SK-N-SH treated with all-trans-retinoic acid at 6 μM for 48 hours (cell line): ENCODE data around the gene ZKSCAN8.

ENCODE experiments used
- ARNTL ChIP-seq: fragments of 450-650 bp; formaldehyde crosslinking; IDR thresholded peaks from 2 replicates; pipeline ENCODE4 v1.5.0; 2020; ENCODE audit warnings: low read depth, mild to moderate bottlenecking, moderate library complexity, borderline replicate concordance
- BACH2 ChIP-seq: fragments of 250-450 bp; sonication (Bioruptor Pico); IDR thresholded peaks from 2 replicates; pipeline ENCODE4 v1.9.0; 2021; ENCODE audit warnings: mild to moderate bottlenecking, borderline replicate concordance
- OSR1 ChIP-seq: fragments of 250-450 bp; sonication (Bioruptor Pico); IDR thresholded peaks from 2 replicates; pipeline ENCODE4 v1.8.0; 2022; ENCODE audit warnings: moderate library complexity, mild to moderate bottlenecking, inconsistent platforms
- RARB ChIP-seq: fragments of 250-450 bp; sonication (Bioruptor Pico); IDR thresholded peaks from 2 replicates; pipeline ENCODE4 v1.8.0; 2021; ENCODE audit warnings: mild to moderate bottlenecking, moderate library complexity
- ZFP3 ChIP-seq: fragments of 250-450 bp; sonication (Bioruptor Pico); IDR thresholded peaks from 2 replicates; pipeline ENCODE4 v1.5.0; 2020; ENCODE audit warnings: mild to moderate bottlenecking, moderate library complexity
- ZFP30 ChIP-seq: fragments of 450-650 bp; formaldehyde crosslinking; IDR thresholded peaks from 2 replicates; pipeline ENCODE4 v1.5.0; 2022; ENCODE audit warnings: mild to moderate bottlenecking, moderate library complexity
- TF ChIP-seq, protein P1 (sequence below): fragments of 250-450 bp; sonication (Bioruptor Pico); IDR thresholded peaks from 2 replicates; pipeline ENCODE4 v1.5.1; 2020; ENCODE audit warnings: low read depth, mild to moderate bottlenecking, moderate library complexity
- TF ChIP-seq, protein P2 (sequence below): fragments of 250-450 bp; sonication (Bioruptor Pico); IDR thresholded peaks from 2 replicates; pipeline ENCODE4 v1.8.0; 2020; ENCODE audit warnings: mild to moderate bottlenecking, moderate library complexity, borderline replicate concordance
- TF ChIP-seq, protein P3 (sequence below): fragments of 250-450 bp; sonication (Bioruptor Pico); IDR thresholded peaks from 2 replicates; pipeline ENCODE4 v1.5.0; 2020; ENCODE audit warnings: mild to moderate bottlenecking, moderate library complexity

DNA sequence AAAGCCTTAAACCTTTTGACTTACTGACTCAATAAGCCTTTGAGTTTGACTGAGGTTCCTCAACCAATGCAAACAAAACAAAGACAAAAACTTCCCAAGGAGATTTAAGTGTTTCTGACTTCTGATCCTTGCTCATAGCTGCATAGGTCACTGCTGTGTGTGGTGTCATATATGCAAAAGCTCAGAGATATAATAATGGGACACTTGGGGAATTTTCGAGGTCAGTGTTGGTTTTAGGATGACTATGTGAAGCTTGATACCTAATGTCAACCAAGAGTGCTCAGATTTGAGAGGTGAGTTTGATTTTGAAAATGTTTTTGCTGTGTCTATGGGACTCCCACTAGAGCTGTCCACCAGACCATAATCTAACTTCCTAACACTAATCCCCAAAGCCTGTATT is 26.2 kb downstream of the ZKSCAN8 start:
- TF ChIP-seq BACH2 (CRISPR knock-in tag) (no peak), RARB (no peak), ZFP3 (no peak), ARNTL (no peak), ZFP30 (CRISPR knock-in tag) (no peak), OSR1 (CRISPR knock-in tag) (no peak)
- TF ChIP-seq, protein P1, sequence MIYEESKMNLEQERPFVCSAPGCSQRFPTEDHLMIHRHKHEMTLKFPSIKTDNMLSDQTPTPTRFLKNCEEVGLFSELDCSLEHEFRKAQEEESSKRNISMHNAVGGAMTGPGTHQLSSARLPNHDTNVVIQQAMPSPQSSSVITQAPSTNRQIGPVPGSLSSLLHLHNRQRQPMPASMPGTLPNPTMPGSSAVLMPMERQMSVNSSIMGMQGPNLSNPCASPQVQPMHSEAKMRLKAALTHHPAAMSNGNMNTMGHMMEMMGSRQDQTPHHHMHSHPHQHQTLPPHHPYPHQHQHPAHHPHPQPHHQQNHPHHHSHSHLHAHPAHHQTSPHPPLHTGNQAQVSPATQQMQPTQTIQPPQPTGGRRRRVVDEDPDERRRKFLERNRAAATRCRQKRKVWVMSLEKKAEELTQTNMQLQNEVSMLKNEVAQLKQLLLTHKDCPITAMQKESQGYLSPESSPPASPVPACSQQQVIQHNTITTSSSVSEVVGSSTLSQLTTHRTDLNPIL, result no peak
- TF ChIP-seq, protein P2, sequence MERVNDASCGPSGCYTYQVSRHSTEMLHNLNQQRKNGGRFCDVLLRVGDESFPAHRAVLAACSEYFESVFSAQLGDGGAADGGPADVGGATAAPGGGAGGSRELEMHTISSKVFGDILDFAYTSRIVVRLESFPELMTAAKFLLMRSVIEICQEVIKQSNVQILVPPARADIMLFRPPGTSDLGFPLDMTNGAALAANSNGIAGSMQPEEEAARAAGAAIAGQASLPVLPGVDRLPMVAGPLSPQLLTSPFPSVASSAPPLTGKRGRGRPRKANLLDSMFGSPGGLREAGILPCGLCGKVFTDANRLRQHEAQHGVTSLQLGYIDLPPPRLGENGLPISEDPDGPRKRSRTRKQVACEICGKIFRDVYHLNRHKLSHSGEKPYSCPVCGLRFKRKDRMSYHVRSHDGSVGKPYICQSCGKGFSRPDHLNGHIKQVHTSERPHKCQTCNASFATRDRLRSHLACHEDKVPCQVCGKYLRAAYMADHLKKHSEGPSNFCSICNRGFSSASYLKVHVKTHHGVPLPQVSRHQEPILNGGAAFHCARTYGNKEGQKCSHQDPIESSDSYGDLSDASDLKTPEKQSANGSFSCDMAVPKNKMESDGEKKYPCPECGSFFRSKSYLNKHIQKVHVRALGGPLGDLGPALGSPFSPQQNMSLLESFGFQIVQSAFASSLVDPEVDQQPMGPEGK (CRISPR knock-in tag), result no peak
- TF ChIP-seq, protein P3, sequence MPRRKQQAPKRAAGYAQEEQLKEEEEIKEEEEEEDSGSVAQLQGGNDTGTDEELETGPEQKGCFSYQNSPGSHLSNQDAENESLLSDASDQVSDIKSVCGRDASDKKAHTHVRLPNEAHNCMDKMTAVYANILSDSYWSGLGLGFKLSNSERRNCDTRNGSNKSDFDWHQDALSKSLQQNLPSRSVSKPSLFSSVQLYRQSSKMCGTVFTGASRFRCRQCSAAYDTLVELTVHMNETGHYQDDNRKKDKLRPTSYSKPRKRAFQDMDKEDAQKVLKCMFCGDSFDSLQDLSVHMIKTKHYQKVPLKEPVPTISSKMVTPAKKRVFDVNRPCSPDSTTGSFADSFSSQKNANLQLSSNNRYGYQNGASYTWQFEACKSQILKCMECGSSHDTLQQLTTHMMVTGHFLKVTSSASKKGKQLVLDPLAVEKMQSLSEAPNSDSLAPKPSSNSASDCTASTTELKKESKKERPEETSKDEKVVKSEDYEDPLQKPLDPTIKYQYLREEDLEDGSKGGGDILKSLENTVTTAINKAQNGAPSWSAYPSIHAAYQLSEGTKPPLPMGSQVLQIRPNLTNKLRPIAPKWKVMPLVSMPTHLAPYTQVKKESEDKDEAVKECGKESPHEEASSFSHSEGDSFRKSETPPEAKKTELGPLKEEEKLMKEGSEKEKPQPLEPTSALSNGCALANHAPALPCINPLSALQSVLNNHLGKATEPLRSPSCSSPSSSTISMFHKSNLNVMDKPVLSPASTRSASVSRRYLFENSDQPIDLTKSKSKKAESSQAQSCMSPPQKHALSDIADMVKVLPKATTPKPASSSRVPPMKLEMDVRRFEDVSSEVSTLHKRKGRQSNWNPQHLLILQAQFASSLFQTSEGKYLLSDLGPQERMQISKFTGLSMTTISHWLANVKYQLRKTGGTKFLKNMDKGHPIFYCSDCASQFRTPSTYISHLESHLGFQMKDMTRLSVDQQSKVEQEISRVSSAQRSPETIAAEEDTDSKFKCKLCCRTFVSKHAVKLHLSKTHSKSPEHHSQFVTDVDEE (CRISPR knock-in tag), result no peak
